ENCODE measurements around the gene CHML.

CHML gene

DNA sequence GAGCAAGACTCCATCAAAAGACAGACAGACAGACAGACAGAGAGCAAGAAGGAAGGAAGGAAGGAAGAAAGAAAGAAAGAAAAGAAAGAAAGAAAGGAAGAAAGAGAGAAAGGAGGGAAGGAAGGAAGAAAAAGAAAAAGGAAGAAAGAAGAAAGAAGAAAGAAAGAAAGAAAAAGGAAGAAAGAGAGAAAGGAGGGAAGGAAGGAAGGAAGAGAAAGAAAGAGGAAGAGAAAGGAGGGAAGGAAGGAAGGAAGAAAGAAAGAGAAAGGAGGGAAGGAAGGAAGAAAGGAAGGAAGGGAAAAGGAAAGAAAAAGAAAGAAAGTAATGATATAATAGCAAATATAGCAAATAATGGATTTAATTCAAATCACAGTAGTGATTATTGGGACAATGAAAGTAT is 32.7 kb downstream of the CHML start:
- TF ChIP-seq, protein P1, sequence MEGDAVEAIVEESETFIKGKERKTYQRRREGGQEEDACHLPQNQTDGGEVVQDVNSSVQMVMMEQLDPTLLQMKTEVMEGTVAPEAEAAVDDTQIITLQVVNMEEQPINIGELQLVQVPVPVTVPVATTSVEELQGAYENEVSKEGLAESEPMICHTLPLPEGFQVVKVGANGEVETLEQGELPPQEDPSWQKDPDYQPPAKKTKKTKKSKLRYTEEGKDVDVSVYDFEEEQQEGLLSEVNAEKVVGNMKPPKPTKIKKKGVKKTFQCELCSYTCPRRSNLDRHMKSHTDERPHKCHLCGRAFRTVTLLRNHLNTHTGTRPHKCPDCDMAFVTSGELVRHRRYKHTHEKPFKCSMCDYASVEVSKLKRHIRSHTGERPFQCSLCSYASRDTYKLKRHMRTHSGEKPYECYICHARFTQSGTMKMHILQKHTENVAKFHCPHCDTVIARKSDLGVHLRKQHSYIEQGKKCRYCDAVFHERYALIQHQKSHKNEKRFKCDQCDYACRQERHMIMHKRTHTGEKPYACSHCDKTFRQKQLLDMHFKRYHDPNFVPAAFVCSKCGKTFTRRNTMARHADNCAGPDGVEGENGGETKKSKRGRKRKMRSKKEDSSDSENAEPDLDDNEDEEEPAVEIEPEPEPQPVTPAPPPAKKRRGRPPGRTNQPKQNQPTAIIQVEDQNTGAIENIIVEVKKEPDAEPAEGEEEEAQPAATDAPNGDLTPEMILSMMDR (IDR thresholded peaks at IDR 0.05; ENCODE audit: control insufficient read depth, insufficient read depth, low read depth, low read length, missing control alignments) = no peak
- H3K4me3 ChIP-seq (ENCODE audit: control insufficient read depth, low read depth, low read length) = no peak overlapping the region

DNA sequence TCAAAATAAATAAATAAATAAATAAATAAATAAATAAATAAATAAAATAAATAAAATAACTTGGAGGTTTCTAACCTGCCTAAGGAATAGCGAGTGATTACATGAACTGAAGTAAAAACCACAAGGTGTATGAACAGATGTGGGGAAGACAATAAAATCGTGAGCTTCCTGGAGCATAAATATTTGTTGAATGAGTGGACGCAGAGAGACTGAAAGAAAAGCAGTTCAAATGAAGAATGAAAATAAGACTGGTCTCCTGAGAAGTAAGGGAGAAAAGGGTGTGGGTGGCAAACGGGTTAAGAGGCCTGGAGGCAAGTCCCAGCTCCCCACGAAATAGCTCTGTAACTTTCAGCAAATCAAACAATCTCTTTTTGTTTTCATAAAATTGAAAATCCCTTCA is 33.6 kb downstream of the CHML start:
- no peak for DNase-seq (ENCODE audit: low read depth)
- H3K4me3 ChIP-seq (ENCODE audit: control insufficient read depth, low read depth, low read length) = no peak overlapping the region
- TF ChIP-seq, protein P1 (IDR thresholded peaks at IDR 0.05; ENCODE audit: control insufficient read depth, insufficient read depth, low read depth, low read length, missing control alignments) = no peak

More for the DNA sequence above, 32.7 kb downstream of the CHML start:
- no peak for DNase-seq (ENCODE audit: low read depth)

DNA sequence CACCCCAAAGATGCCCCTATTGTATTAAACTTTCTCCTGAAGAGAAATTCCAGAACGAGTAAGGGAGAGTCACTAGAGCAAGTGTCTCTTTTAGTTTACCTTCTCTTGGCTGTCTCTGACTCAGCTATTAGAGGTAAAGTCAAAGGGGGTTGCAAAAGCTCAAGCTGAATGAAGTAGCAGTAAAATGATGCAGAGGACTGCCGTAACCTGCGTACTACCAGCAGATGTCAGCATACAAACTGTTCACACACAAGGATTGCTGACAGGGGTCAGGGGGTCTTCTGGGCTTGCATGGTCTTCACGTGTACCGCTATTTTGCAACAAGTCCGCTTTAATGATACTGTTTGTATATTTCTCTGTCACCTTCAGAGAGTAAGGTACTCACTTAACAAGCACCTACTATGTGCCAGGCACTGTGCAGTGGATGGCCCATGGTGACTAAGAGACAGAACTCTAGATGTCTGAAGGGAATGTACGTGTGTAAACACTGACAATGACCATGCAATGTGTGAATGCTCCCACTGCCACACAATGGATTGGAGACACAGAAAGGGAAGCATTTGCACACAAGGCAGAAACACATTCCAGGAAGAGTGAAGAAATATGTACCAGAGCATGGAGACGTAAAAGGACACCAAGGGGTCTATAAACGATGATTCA is 34.9 kb downstream of the CHML start:
- no peak overlapping the region for H3K4me3 ChIP-seq (ENCODE audit: control insufficient read depth, low read depth, low read length)
- no peak for DNase-seq (ENCODE audit: low read depth)
- TF ChIP-seq, protein P1 (IDR thresholded peaks at IDR 0.05; ENCODE audit: control insufficient read depth, insufficient read depth, low read depth, low read length, missing control alignments) = no peak

DNA sequence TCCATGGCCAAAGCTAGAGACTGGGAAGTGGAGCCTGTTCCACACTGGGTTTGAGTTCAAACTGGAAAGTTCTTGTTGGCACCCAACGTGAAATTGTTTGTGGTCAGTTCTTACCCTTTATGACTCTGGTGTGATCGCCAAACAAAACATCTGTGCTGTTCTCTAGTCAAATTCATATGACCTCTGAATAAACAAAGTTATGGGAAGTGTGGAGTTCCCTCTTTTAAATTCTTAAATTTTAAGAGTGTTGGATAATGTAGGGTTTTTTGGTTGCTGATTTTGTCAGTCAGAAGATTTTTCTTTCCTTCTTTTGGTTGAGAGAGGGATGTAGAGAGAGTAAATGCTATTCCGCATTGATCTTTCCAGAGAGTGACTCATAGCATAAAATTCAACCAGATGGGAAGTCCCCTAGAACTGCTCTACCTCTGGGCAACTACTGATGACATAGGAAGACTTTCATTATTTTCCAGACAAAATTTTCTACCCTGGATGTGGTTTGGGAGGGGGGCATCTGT is 36.4 kb downstream of the CHML start:
- TF ChIP-seq, protein P1 (IDR thresholded peaks at IDR 0.05; ENCODE audit: control insufficient read depth, insufficient read depth, low read depth, low read length, missing control alignments) = no peak
- H3K4me3 ChIP-seq (ENCODE audit: control insufficient read depth, low read depth, low read length) = no peak overlapping the region
- peak; percentile 43 for DNase-seq (ENCODE audit: low read depth)

DNA sequence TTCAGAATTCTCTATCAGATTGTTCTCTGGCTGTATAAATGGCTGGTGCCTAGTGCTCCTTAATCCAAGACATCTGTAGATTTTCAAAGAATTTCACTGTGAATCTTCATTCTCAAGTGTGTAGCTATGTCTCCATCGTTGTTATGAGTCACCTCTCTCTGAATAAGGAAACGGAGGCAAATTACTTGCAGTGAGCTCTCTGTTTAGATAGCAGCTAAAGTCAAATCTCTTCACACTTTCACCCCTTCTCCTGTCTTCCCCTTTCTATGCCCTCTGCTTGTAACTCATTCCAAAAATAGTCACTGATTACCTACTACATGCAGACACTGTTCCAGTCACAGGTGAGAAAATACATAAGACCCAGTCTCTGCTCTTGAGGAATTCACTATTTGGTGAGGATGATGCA is 39.7 kb downstream of the CHML start:
- TF ChIP-seq, protein P1 (IDR thresholded peaks at IDR 0.05; ENCODE audit: control insufficient read depth, insufficient read depth, low read depth, low read length, missing control alignments) = no peak
- H3K4me3 ChIP-seq (ENCODE audit: control insufficient read depth, low read depth, low read length) = no peak overlapping the region

DNA sequence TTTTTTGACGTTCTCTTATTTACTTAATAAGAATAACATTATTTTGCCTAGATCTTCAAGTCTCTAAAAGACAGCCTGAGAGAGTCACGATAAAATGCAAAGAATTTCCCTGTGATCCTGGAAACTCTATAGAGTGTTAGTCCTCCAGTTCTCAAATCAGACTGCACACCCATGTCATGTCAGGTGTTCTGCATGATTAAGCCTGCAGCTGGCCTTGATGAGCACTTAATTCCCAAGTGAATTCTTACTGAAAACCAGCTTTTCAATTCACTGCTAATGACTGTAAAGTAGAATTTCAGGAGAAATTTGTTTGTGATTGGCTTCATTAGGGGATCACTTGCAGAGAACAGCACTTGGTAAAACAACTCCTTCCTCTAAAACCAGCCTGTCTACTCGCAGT is 41.9 kb downstream of the CHML start:
- no peak overlapping the region for H3K4me3 ChIP-seq (ENCODE audit: control insufficient read depth, low read depth, low read length)
- DNase-seq (ENCODE audit: low read depth) = no peak
- TF ChIP-seq, protein P1 (IDR thresholded peaks at IDR 0.05; ENCODE audit: control insufficient read depth, insufficient read depth, low read depth, low read length, missing control alignments) = no peak

More for the DNA sequence above, 39.7 kb downstream of the CHML start:
- peak; percentile 43 for DNase-seq (ENCODE audit: low read depth)

Measured in AG09309 (cell line).